Endothelial cell of umbilical vein (primary cell): ENCODE measurements around the gene ARSB. TPM values are rescaled to one million over a fixed set of nuclear protein-coding genes. Genes with fewer than 3 reads are reported as not detected.

Source experiments
- BruUV-seq: library from RNA; stranded (reverse); fragments of 400-500 nt; replicated peaks from 2 replicates; lab custom pipeline; 2021; lab: Mats Ljungman, UMichigan
- CTCF ChIA-PET: fragments of 300-600, 350-600 bp; sonication (Branson Sonifier 250); formaldehyde crosslinking; loops from one replicate; lab custom pipeline; 2021; ENCODE audit warnings: antibody characterized with exemption, inconsistent platforms; lab: Charles Lee
- POLR2A ChIA-PET: fragments of 300-600, 350-600 bp; sonication (Branson Sonifier 250); formaldehyde crosslinking; loops from one replicate; lab custom pipeline; 2021; ENCODE audit warnings: antibody characterized with exemption, inconsistent platforms; lab: Charles Lee
- DNase-seq: peaks from one replicate; pipeline ENCODE4 v3.0.0-alpha.2; 2011; ENCODE audit warnings: low read depth, low spot score
- FAIRE-seq: peaks from 2 replicates; lab custom pipeline; 2011; peaks lifted over from hg19 to GRCh38; lab: Jason Lieb, UNC
- H2AFZ ChIP-seq: 2 replicates; pipeline ENCODE4 v1.6.0; 2012; ENCODE audit warnings: low read depth, low read length, control low read depth, inconsistent platforms
- H3K27ac ChIP-seq: 2 replicates; pipeline ENCODE4 v1.5.1; 2011; ENCODE audit warnings: low read depth, mild to moderate bottlenecking, control low read depth, low read length, moderate library complexity; ENCODE audit not compliant: insufficient read depth
- H3K27me3 ChIP-seq, 2 experiments: 2 replicates each; pipeline versions ENCODE4 v1.6.0 to v1.6.1; 2011; ENCODE audit warnings: low read length in 2 of 2, mixed read lengths in 1 of 2; ENCODE audit not compliant: control insufficient read depth in 2 of 2, insufficient read depth in 2 of 2
- H3K36me3 ChIP-seq, 2 experiments: 2 replicates in 1 of 2; 3 replicates in 1 of 2; pipeline ENCODE4 v1.5.1; 2011; ENCODE audit warnings: low read length in 2 of 2, mild to moderate bottlenecking in 1 of 2, moderate library complexity in 1 of 2; ENCODE audit not compliant: control insufficient read depth in 2 of 2, insufficient read depth in 2 of 2; ENCODE audit errors: extremely low read depth in 1 of 2
- H3K4me1 ChIP-seq: 3 replicates; pipeline ENCODE4 v1.5.1; 2011; ENCODE audit warnings: mild to moderate bottlenecking, low read length; ENCODE audit not compliant: control insufficient read depth, insufficient read depth; ENCODE audit errors: extremely low read depth
- H3K4me2 ChIP-seq: 2 replicates; pipeline ENCODE4 v1.6.1; 2011; ENCODE audit warnings: low read length, control low read depth, mixed read lengths; ENCODE audit not compliant: insufficient read depth
- H3K4me3 ChIP-seq, 3 experiments: fragments of 200-600 bp in 1 of 3; sonication (generic), shearing (Covaris generic) in 1 of 3; replicated peaks in 1 of 3; 2 replicates each; pipeline ENCODE4 v1.5.1; 2011 to 2016; ENCODE audit warnings: control low read depth in 3 of 3, low read length in 3 of 3, mild to moderate bottlenecking in 2 of 3, inconsistent platforms in 1 of 3, low read depth in 1 of 3, moderate library complexity in 1 of 3; ENCODE audit not compliant: insufficient read depth in 1 of 3
- H3K79me2 ChIP-seq: 2 replicates; pipeline ENCODE4 v1.6.0; 2012; ENCODE audit warnings: low read length, inconsistent platforms; ENCODE audit not compliant: control insufficient read depth, insufficient read depth
- H3K9ac ChIP-seq: replicated peaks from 2 replicates; pipeline ENCODE3; 2011; ENCODE audit warnings: low read length, control low read depth; ENCODE audit not compliant: insufficient read depth; ENCODE audit errors: extremely low read depth
- H3K9me1 ChIP-seq: replicated peaks from 3 replicates; pipeline ENCODE4 v1.6.0; 2011; ENCODE audit warnings: mild to moderate bottlenecking, low read length; ENCODE audit not compliant: control insufficient read depth, insufficient read depth; ENCODE audit errors: extremely low read depth
- H3K9me3 ChIP-seq: replicated peaks from 2 replicates; pipeline ENCODE4 v1.5.1; 2012; ENCODE audit warnings: low read length, inconsistent platforms; ENCODE audit not compliant: control insufficient read depth, insufficient read depth
- H4K20me1 ChIP-seq: replicated peaks from 2 replicates; pipeline ENCODE3; 2011; ENCODE audit warnings: mild to moderate bottlenecking, low read length; ENCODE audit not compliant: control insufficient read depth, insufficient read depth; ENCODE audit errors: extremely low read depth
- EZH2 ChIP-seq: IDR thresholded peaks from 2 replicates; pipeline ENCODE4 v1.6.1; 2012; ENCODE audit warnings: borderline replicate concordance, low read depth, mild to moderate bottlenecking, moderate library complexity, low read length, inconsistent platforms; ENCODE audit not compliant: severe bottlenecking
- FOS ChIP-seq: IDR thresholded peaks from 2 replicates; pipeline ENCODE4 v1.6.1; 2011; ENCODE audit warnings: mild to moderate bottlenecking, low read length, moderate library complexity, borderline replicate concordance; ENCODE audit not compliant: insufficient read depth
- GATA2 ChIP-seq: IDR thresholded peaks from 2 replicates; pipeline ENCODE4 v1.7.0; 2011; ENCODE audit warnings: low read depth, mild to moderate bottlenecking, moderate library complexity, mixed read lengths, low read length; ENCODE audit not compliant: insufficient read length, insufficient read depth
- JUN ChIP-seq: IDR thresholded peaks from 2 replicates; pipeline ENCODE4 v1.6.1; 2011; ENCODE audit warnings: borderline replicate concordance, low read depth; ENCODE audit not compliant: insufficient read length, insufficient read depth
- MYC ChIP-seq: IDR thresholded peaks from one replicate; pipeline ENCODE4 v1.6.1; 2011; ENCODE audit warnings: mild to moderate bottlenecking, low read depth, low read length
- POLR2A ChIP-seq: IDR thresholded peaks from 2 replicates; pipeline ENCODE4 v1.6.1; 2012; ENCODE audit warnings: low read depth, mild to moderate bottlenecking, control low read depth, low read length
- POLR2AphosphoS5 ChIP-seq: IDR thresholded peaks from 2 replicates; pipeline ENCODE4 v1.6.1; 2012; ENCODE audit warnings: low read depth, mild to moderate bottlenecking, control low read depth, low read length, moderate library complexity; ENCODE audit not compliant: insufficient read depth
- dilution Hi-C: fragments of 300-500 bp; cut with MboI; formaldehyde crosslinking; loops from one replicate; pipeline ENCODE4 v1.15.0; 2019; ENCODE audit warnings: low sequenced_read_pairs; ENCODE audit not compliant: extremely low pct_ligation_motif_present
- intact Hi-C: fragments of 100-400 bp; cut with micrococcal nuclease; formaldehyde crosslinking; loops from one replicate; pipeline ENCODE4 v1.10.0; 2022
- polyA plus RNA-seq, 4 experiments: library from polyadenylated mRNA; depleted of rRNA in 3 of 4; stranded (reverse) in 3 of 4; unstranded in 1 of 4; fragments of >200 nt; gene quantifications; 2 replicates each; pipeline versions ENCODE4 v1.2.1 to v1.2.3, GENCODE V29; 2011 to 2012; ENCODE audit warnings: missing spikeins in 1 of 4
- total RNA-seq: library from RNA; stranded (reverse); gene quantifications from 2 replicates; pipeline ENCODE4 v1.2.3, GENCODE V29; 2021
- TF ChIP-seq, protein P1 (sequence below): IDR thresholded peaks from 2 replicates; pipeline ENCODE4 v1.6.1; 2011; ENCODE audit not compliant: insufficient read depth, insufficient read length
- TF ChIP-seq, protein P2 (sequence below), 2 donors: IDR thresholded peaks; 1 replicate in 1 of 2; 2 replicates in 1 of 2; pipeline ENCODE4 v1.5.1; 2011; ENCODE audit warnings: low read length in 2 of 2, mild to moderate bottlenecking in 2 of 2, moderate library complexity in 2 of 2, control low read depth in 1 of 2, inconsistent platforms in 1 of 2, low read depth in 1 of 2; ENCODE audit not compliant: insufficient read depth in 1 of 2; ENCODE audit errors: extremely low read depth in 1 of 2

Gene ARSB
- total and polyA plus RNA-seq, 2 donors (not counting 3 experiments of a cell fraction or from before 2014, with no cell fraction given) = 17.2 to 25.8 TPM

DNA sequence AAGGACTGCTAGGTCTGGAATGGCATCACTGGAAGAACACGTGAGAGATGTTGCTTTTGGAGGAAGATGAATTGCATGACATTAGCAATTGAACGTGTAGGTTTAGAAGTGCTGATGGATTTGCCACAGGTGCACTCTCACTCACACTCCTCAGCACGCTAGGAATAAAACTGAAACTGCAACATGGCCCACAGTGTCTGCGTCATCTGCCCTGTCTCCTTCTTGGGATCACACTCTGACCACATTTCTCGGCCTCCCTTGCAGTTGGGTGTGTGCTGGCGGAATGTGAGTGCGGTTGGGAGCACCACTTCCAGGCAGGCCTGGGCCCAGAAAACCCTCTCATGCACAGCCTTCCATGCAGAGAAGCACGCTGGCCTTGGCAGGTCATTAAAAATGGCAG, 183.7 kb downstream of the ARSB start:
- H4K20me1 ChIP-seq = no peaks in the 10 kb centered on the region
- dilution Hi-C loops = no loop called here
- DNase-seq (no peak), FAIRE-seq (no peak)
- no peak overlapping the region for H3K4me2 ChIP-seq
- no peak overlapping the region for H3K27ac ChIP-seq
- H3K9me1 ChIP-seq = no peaks in the 10 kb centered on the region
- TF ChIP-seq JUN = no peak
- no peak for TF ChIP-seq EZH2
- TF ChIP-seq POLR2A = no peak
- TF ChIP-seq, protein P1, sequence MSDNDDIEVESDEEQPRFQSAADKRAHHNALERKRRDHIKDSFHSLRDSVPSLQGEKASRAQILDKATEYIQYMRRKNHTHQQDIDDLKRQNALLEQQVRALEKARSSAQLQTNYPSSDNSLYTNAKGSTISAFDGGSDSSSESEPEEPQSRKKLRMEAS = no peak
- no peak for TF ChIP-seq GATA2
- TF ChIP-seq, protein P2, sequence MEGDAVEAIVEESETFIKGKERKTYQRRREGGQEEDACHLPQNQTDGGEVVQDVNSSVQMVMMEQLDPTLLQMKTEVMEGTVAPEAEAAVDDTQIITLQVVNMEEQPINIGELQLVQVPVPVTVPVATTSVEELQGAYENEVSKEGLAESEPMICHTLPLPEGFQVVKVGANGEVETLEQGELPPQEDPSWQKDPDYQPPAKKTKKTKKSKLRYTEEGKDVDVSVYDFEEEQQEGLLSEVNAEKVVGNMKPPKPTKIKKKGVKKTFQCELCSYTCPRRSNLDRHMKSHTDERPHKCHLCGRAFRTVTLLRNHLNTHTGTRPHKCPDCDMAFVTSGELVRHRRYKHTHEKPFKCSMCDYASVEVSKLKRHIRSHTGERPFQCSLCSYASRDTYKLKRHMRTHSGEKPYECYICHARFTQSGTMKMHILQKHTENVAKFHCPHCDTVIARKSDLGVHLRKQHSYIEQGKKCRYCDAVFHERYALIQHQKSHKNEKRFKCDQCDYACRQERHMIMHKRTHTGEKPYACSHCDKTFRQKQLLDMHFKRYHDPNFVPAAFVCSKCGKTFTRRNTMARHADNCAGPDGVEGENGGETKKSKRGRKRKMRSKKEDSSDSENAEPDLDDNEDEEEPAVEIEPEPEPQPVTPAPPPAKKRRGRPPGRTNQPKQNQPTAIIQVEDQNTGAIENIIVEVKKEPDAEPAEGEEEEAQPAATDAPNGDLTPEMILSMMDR (IDR thresholded peaks at IDR 0.05; ENCODE audit: extremely low read depth in 1 of 2, insufficient read depth in 1 of 2, low read depth in 1 of 2, low read length in 2 of 2) = no peak
- no peak for TF ChIP-seq POLR2AphosphoS5
- no peak for TF ChIP-seq FOS
- TF ChIP-seq MYC = no peak
- BruUV-seq = no TSS peak
- H2AFZ ChIP-seq = no peak overlapping the region
- no peak overlapping the region for H3K9ac ChIP-seq
- H3K79me2 ChIP-seq = no peaks in the 10 kb centered on the region
- H3K9me3 ChIP-seq = no peaks in the 10 kb centered on the region
- H3K4me1 ChIP-seq = peaks cover 2% of the 10 kb centered on the region
- CTCF ChIA-PET = no interaction called here
- POLR2A ChIA-PET = no interaction called here
- H3K4me3 ChIP-seq = no peak overlapping the region
- intact Hi-C loops = no loop called here
- no peaks in the 10 kb centered on the region for H3K27me3 ChIP-seq
- H3K36me3 ChIP-seq = no peaks in the 10 kb centered on the region
